HepG2 (cell line): Measurements from ENCODE around the gene TRIO.

ENCODE experiments used
- ELF1 ChIP-seq: sonication (generic); formaldehyde crosslinking; IDR thresholded peaks from 2 replicates; pipeline ENCODE4 v1.4.0; 2020; ENCODE audit warnings: missing genetic modification reagents
- MEIS1 ChIP-seq: sonication (generic); formaldehyde crosslinking; IDR thresholded peaks from 2 replicates; pipeline ENCODE4 v1.9.0; 2021; ENCODE audit warnings: mild to moderate bottlenecking, missing genetic modification reagents, moderate library complexity, borderline replicate concordance
- NR2F1 ChIP-seq, 2 experiments: fragments of 450-650 bp in 1 of 2; formaldehyde crosslinking in 1 of 2; IDR thresholded peaks; 2 replicates each; pipeline versions ENCODE4 v1.5.0 to v1.6.1; 2016 to 2020; ENCODE audit warnings: mild to moderate bottlenecking in 1 of 2, missing compliant biosample characterization in 1 of 2, missing genetic modification reagents in 1 of 2, moderate library complexity in 1 of 2

DNA sequence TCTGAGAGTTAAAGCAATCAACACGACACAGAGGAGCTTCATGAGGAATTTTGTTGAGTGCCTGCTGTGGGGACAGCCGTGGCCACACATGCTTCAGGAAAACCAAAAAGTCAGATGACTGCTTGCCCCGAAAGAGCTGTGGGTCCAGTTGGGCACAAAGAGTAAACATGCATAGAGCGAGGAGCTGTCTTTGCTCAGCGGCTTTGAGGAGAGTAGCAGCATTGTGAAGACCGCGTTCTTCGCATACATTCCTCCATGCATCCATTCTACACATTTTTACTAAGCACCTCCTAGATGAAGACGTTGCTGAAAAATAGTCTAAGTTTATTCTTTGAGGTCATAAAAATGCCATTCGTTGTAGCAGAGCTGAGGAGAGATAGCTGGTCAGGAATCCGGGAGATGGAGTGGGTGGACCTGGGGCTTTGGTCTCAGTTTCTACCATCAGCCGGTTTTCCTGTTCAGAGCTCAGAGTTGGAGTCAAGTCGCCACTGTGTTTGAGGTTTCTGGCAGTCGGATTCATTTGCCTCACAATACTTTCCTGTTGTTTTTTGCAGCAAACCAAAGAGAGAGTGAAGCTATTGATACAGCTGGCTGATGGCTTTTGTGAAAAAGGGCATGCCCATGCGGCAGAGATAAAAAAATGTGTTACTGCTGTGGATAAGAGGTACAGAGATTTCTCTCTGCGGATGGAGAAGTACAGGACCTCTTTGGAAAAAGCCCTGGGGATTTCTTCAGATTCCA lies 243.9 kb downstream of the TRIO start:
- TF ChIP-seq ELF1 (CRISPR knock-in tag) (no peak), MEIS1 (CRISPR knock-in tag) (no peak), NR2F1 (CRISPR knock-in tag; IDR thresholded peaks at IDR 0.05) (no peak)
